Measurements from ENCODE around the gene FETUB.

DNA sequence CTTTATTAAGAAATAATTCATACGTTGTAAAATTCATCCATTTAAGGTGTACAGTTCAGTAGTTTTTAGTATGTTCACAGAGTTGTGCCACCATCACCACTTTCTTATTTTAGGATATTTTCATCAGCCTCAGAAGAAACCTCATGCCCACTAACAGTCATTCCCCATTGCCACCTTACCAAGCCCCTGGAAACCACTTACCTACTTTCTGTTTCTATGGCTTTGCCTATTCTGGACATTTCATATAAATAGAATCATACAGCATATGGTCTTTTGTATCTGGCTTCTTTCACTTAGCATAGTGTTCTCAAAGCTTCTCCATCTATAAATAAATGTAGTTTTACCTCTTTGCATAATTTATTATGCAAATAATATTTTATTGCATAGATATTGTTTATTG lies 6.6 kb downstream of the FETUB start:
- TF ChIP-seq, protein P1, sequence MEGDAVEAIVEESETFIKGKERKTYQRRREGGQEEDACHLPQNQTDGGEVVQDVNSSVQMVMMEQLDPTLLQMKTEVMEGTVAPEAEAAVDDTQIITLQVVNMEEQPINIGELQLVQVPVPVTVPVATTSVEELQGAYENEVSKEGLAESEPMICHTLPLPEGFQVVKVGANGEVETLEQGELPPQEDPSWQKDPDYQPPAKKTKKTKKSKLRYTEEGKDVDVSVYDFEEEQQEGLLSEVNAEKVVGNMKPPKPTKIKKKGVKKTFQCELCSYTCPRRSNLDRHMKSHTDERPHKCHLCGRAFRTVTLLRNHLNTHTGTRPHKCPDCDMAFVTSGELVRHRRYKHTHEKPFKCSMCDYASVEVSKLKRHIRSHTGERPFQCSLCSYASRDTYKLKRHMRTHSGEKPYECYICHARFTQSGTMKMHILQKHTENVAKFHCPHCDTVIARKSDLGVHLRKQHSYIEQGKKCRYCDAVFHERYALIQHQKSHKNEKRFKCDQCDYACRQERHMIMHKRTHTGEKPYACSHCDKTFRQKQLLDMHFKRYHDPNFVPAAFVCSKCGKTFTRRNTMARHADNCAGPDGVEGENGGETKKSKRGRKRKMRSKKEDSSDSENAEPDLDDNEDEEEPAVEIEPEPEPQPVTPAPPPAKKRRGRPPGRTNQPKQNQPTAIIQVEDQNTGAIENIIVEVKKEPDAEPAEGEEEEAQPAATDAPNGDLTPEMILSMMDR (IDR thresholded peaks at IDR 0.05): no peak
- no peak for TF ChIP-seq POLR2A (IDR thresholded peaks at IDR 0.05)

Data from testis (tissue), 2 donors.